NCI-H2227 (cell line): Measurements from ENCODE around the gene CRYBB1.
"Not testable (repeated sequence)": the region's sequence is repeated elsewhere in the genome, so short reads cannot be mapped to it uniquely, and the experiment has no call there.

Experiments
- DNase-seq: peaks from one replicate; lab custom pipeline; 2025; ENCODE audit not compliant: unreplicated experiment; lab: John Stamatoyannopoulos, UW

Gene CRYBB1

GRCh38 chr22:26636296-26636695 is 18.5 kb upstream of the CRYBB1 start:
- no peak for DNase-seq

DNA sequence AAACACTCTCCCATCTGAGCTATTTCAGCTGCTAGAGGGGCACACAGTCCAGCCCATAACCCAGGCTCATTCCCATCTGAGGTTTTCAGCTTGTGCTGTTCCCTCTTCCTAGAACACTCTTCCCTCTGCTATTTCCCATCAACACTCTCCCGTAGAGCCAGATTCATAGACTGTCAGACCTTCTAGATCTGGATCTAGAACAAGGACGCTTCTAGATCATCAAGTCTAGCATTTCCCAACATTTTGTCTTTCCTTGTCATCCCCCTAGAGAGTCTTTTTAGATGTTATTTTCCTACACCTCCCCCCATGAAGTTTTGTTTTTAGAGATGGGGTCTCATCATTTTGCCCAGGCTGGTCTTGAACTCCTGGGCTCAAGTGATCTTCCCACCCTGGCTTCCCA is 17.3 kb upstream of the CRYBB1 start:
- no peak for DNase-seq

DNA sequence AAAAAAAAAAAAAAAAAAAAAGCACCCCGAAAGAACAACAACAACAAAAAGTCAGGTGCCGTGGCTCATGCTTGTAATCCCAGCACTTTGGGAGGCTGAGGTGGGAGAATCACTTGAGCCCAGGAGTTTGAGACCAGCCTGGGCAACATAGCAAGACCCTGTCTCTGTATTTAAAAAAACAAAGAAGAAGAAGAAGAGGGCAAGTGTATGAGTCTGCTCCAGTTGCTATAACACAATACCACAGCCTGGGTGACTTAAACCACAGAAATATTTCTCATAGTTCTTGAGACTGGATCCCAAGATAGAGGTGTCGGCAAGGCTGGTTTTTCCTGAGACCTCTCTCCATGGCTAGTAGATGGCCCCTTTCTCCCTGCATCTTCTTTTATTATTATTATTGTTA is 16.4 kb upstream of the CRYBB1 start:
- no peak for DNase-seq

- no peak for DNase-seq
Measured at GRCh38 chr22:26632422-26633155, 14.8 kb upstream of the CRYBB1 start.

DNA sequence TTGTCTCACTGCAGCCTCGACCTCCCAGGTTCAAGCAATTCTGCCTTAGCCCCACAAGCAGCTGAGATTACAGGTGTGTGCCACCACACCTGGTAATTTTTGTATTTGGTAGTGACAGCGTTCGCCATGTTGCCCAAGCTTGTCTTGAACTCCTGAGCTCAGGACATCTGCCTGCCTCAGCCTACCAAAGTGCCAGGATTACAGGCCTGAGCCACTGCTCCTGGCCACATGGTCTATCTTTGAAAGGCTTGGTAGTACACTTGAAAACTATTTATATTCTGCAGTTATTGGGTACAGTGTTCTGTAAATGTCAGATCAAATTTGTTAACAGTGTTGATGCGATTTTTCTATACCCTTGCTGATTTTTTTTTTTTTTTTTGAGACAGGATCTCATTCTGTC is 13.5 kb upstream of the CRYBB1 start:
- DNase-seq = no peak

DNA sequence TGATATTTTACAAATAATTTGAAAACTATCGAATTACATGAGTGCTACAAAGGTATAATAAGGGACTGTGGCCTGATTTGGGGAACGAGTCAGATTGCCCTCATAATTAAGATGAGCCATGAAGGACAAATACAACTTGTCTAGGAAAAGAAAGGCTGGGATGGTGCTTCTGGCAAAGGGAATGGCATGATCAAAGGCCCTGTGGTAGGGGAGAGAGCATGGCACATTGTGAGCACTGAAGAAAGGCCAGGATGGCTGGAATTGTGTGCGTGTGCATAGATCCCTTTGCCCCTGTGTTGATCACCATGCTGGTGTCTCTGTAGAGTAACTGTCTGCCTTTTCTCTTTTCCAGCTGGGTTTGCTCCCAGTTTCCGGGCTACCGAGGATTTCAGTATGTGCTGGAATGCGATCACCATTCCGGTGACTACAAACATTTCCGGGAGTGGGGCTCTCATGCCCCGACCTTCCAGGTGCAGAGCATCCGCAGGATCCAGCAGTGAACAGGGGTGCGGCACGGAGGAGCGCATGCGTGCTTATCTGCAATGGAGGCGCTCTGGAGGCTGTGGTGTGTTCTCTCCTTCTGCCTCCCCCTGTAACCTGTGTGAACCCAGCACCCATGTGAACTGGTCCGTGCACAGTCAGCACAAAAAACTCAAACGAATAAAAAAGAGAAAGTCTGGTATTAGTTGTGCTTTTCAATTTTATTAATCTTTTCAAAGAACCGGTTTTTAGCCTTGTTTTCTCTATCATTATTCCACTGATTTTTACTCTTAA is 12.3 kb upstream of the CRYBB1 start:
- no peak for DNase-seq

GRCh38 chr22:26624803-26625202 is 7.0 kb upstream of the CRYBB1 start:
- no peak for DNase-seq

DNA sequence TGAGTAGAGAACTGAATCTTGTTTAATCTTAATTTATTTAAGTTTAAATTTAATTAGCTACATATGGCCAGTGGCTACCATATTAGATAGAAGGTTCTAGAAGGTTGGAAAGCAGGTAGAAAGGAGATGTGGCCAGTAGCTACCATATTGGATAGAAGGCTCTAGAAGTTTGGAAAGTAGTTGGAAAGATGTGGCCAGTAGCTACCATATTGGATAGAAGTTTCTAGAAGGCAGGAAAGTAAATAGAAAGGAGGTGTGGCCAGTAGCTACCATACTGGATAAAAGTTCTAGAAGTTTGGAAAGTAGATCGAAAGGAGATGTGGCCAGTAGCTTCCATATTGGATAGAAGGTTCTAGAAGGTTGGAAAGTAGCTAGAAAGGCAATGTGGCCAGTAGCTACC is 6.2 kb upstream of the CRYBB1 start:
- no peak for DNase-seq

GRCh38 chr22:26621663-26622062 is 3.8 kb upstream of the CRYBB1 start, which contains the start of gene CRYBA4:
CRYBA4 (plus strand) TSS chr22:26621963; CDS start chr22:26622597, 634 bp downstream.
- DNase-seq = no peak

- no peak for DNase-seq
Measured at GRCh38 chr22:26620197-26620596, 2.4 kb upstream of the CRYBB1 start.

- no peak for DNase-seq
Measured at GRCh38 chr22:26619510-26619909, 1.7 kb upstream of the CRYBB1 start.

- DNase-seq = no peak
Measured at GRCh38 chr22:26618455-26618854, 628 bp upstream of the CRYBB1 start.

DNA sequence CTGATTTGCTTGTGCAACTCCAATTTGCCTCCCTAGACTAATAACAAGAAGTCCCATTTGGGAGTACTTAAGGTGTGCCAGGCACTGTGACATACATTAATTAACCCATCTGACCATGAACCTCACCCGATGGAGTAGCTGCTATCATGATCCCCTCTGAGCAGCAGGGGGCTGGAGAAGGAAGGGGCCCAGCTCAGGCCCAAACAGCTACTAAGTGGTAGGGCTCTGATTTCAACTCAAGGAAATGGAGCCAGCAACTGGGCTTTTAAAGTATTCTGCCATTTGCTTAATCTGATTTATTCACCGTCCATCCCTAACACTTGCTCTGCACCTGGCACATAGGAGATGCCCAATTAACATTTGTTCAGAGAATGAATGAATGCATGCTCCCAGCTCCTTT is 1.2 kb downstream of the CRYBB1 start:
- DNase-seq = no peak

DNA sequence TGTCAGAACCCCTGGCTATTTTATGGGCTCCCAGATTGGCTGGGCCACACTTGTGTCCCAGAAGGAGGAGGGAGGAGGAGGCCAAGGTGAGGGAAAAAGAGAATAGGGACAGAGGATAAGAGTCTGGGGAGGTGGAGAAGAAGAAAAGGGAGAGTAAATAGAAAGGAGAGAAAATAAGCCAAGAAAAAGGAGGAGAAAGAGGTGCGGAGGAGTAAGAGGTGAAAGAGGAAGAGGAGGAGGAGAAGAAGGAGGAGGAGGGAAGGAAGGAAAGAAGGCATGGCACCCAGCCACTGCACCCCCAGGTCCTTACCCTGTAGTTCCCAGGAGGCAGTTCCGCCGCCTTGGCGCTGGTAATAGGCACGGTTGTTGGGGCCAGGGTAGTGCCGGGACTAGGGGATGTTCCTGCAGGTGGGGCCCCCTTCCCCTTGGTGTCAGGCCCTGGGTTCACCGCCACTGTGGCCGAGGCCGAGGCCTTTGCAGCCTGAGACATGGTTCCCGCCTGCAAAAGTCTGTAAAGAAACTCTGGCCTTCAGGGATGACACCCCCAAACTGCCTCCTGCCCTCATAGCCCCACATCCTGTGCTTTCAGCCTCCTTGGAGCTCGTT is 1.9 kb downstream of the CRYBB1 start:
- DNase-seq = no peak

DNA sequence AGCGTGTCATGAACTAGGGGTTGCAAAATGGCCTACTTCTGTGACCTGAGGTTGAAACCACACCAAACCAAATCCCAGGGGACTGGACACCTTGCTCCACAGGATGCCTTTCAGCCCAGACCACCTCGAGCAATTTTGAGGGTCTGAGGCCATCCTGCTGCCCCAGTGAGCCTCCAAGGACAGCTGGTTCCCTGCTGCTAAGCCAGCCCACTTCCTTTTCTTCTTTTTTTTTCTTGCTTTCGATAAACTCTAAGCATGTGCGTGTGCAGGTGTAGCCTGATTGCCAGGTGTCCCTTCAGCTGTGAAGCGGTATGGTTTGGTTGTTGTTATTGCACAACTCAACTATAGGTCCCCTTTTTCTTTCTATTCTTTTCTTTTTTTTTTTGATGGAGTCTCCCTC is 2.7 kb downstream of the CRYBB1 start:
- no peak for DNase-seq

DNA sequence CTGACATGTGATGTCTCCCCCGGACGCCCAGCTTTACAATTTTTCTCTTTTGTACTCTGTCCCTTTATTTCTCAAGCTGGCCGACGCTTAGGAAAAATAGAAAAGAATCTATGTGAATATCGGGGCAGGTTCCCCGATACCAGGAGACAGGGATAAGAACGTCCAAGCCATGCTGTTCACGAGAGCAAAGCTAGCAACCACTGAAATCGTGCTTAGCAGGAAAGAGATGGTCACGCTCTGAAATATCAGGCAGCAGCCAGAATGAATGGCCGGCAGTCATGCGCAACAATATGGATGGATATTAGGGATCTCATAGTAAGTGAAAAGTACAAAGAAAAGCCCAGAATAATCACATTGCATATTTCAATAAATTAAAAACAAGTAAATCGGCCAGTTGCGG is 3.5 kb downstream of the CRYBB1 start:
- no peak for DNase-seq

DNA sequence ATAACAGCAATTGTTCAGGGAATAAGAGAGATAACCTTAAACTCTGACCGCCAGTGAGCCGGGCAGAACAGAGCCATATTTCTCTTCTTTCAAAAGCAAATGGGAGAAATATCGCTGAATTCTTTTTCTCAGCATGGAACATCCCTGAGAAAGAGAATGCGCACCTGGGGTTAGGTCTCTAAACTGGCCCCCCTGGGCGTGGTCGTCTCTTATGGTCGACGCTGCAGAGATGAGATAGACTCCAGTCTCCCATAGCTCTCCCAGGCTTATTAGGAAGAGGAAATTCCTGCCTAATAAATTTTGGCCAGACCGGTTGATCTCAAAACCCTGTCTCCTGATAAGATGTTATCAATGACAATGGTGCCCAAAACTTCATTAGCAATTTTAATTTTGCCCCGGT is 4.1 kb downstream of the CRYBB1 start:
- not testable (repeated sequence) for DNase-seq

GRCh38 chr22:26612652-26613051 is 5.2 kb downstream of the CRYBB1 start:
- no peak for DNase-seq

DNA sequence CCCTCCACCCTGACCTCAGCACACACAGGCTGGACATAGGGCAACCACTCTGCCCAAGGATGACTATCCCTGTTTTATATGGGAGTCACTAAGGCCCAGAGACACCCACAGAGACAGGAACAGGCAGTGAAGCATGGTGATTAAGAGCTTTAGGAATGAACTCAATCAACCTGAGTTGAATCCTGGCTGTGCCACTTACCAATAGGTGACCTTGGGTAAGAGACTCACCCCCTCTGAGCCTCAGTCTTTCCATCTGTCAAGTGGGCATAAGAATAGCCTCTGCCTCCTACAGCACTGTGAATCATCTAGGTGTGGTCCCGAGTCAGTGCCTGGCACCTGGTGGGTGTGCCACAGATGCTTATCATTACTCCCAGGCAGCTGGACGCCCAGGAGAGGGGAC is 6.8 kb downstream of the CRYBB1 start:
- DNase-seq = no peak

- DNase-seq = no peak
Measured at GRCh38 chr22:26610072-26610958, 7.5 kb downstream of the CRYBB1 start.

DNA sequence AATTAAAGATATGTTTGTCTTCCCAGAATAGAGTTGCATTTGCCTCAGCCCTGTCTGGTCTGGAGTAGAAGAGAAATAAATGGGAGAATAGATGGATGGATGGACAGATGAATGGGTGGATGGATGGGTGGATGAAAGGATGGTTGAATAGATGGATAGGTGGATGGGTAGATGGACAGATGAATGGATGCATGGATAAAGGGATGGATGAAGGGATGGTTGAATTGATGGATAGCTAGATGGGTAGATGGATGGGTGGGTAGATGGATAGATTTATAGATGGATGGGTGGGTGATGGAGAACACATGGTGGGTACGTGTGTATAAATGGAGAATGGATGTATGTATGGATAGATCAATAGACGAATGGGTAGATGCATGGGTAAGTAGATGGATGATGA is 8.5 kb downstream of the CRYBB1 start:
- no peak for DNase-seq
